Left lung (tissue), 10 donors: Measurements from ENCODE around the gene HOXC10. TPM values are rescaled to one million over a fixed set of nuclear protein-coding genes. Genes with fewer than 3 reads are reported as not detected.
A peak's percentile ranks its signal among the peaks of the same experiment; 100 is the strongest.

Source experiments
- ATAC-seq: fragments of 200-7000 bp; cut with Tn5 transposase; one replicate; pipeline ENCODE4 v1.9.1; 2020; ENCODE audit warnings: moderate library complexity
- DNase-seq, 4 donors: peaks; one replicate each; pipeline ENCODE4 v3.0.0-alpha.2; 2013 to 2020
- H3K27ac ChIP-seq, 2 donors: fragments of 200-600 bp; sonication (generic) in 1 of 2; one replicate each; pipeline versions ENCODE4 v1.5.0 to v1.8.0; 2020 to 2021
- H3K27me3 ChIP-seq, 2 donors: fragments of 200-600 bp; sonication (generic) in 1 of 2; one replicate each; pipeline versions ENCODE4 v1.5.0 to v1.8.0; 2020 to 2021
- H3K36me3 ChIP-seq, 2 donors: fragments of 200-600 bp; sonication (generic) in 1 of 2; one replicate each; pipeline versions ENCODE4 v1.5.0 to v1.8.0; 2020 to 2021
- H3K4me1 ChIP-seq, 2 donors: fragments of 200-600 bp; one replicate each; pipeline ENCODE4 v1.8.0; 2021
- H3K4me3 ChIP-seq, 2 donors: fragments of 200-600 bp; sonication (generic) in 1 of 2; one replicate each; pipeline versions ENCODE4 v1.5.0 to v1.8.0; 2020 to 2021; ENCODE audit warnings: mild to moderate bottlenecking in 1 of 2
- H3K9me3 ChIP-seq, 2 donors: fragments of 200-600 bp; sonication (generic) in 1 of 2; one replicate each; pipeline versions ENCODE4 v1.5.0 to v1.8.0; 2020 to 2021
- intact Hi-C, 2 donors: fragments of 100-400 bp; cut with DNase I; formaldehyde crosslinking; loops; one replicate each; pipeline versions ENCODE4 v1.11.2 to v1.14.2; 2022
- polyA plus RNA-seq, 6 donors: library from polyadenylated mRNA; unstranded; fragments of 120-200 nt; gene quantifications; one replicate each; pipeline ENCODE4 v1.2.1, GENCODE V29; 2013; ENCODE audit not compliant: insufficient read length in 6 of 6
- total RNA-seq, 2 donors: library from RNA; stranded (reverse); fragmentation: NEBNext Ultra II Directional; extraction: Animal tissue kit (Norgen Biotek cat#: 25700); gene quantifications; one replicate each; pipeline ENCODE4 v1.2.1, GENCODE V29; 2021
- TF ChIP-seq, protein P1 (sequence below), 2 donors: fragments of 200-600 bp; sonication (generic) in 1 of 2; IDR thresholded peaks; one replicate each; pipeline versions ENCODE4 v1.5.0 to v1.8.0; 2021; ENCODE audit warnings: antibody characterized with exemption in 2 of 2
- donor health status: DM: no; HTN: yes; CAD: no.
- donor health status: DM: no; HTN: no; CAD: no.

Gene HOXC10
- total and polyA plus RNA-seq, 8 donors, result 0.15 to 0.52 (median 0.31) TPM; not detected in 3

DNA sequence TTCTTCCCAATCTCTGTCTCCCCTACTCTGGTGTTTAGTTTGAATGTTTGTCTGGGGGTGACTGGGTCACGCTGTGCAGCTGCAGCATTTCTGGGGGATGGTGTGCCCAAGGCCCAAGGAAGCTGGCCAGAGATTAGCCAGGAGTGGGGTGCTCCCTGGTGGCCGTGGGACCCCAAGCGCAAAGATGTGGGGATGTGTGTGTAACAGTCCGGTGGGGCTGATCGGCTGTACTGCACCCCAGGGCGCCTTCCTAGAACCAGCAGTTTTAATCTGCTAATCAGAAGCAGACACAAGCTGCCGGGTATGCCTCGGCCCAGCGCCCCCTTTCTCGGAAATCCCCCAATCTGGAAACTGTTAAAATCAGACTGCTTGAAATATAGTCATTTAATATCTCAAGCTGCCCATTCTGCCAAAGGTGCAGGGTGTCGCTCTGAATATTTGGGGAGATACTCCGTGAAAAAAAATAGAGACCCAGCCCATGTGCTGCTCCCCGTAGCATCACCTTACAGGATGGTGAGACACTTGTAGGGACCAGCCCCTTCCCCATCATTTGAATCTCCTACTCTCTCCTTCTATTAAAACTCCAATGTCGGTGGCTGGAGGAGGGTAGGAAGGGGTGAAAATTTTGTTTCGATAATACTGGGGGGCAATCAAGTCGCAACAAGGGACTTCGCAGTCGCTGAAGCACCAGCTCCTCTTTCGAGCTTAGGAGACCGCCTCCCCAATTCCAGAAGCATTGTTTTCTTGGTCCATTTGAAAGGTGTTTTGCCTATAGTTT is 19.3 kb downstream of the HOXC10 start:
- H3K9me3 ChIP-seq, result no peaks in the 10 kb centered on the region
- H3K27ac ChIP-seq, result no peak overlapping the region
- intact Hi-C loops, result loop anchor here in 1 of 2 donors (10.0 kb wide), 1 partner anchor 191 kb away; no protein-coding TSS in a partner anchor
- ATAC-seq (no peak), DNase-seq (no peak)
- H3K27me3 ChIP-seq, result peaks cover 93 to 98% of the 10 kb centered on the region in 2 donors
- TF ChIP-seq, protein P1, sequence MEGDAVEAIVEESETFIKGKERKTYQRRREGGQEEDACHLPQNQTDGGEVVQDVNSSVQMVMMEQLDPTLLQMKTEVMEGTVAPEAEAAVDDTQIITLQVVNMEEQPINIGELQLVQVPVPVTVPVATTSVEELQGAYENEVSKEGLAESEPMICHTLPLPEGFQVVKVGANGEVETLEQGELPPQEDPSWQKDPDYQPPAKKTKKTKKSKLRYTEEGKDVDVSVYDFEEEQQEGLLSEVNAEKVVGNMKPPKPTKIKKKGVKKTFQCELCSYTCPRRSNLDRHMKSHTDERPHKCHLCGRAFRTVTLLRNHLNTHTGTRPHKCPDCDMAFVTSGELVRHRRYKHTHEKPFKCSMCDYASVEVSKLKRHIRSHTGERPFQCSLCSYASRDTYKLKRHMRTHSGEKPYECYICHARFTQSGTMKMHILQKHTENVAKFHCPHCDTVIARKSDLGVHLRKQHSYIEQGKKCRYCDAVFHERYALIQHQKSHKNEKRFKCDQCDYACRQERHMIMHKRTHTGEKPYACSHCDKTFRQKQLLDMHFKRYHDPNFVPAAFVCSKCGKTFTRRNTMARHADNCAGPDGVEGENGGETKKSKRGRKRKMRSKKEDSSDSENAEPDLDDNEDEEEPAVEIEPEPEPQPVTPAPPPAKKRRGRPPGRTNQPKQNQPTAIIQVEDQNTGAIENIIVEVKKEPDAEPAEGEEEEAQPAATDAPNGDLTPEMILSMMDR (IDR thresholded peaks at IDR 0.05), result no peak
- H3K4me1 ChIP-seq, result peaks cover 11 to 26% of the 10 kb centered on the region in 2 donors
- no peak overlapping the region for H3K4me3 ChIP-seq
- no peaks in the 10 kb centered on the region for H3K36me3 ChIP-seq

DNA sequence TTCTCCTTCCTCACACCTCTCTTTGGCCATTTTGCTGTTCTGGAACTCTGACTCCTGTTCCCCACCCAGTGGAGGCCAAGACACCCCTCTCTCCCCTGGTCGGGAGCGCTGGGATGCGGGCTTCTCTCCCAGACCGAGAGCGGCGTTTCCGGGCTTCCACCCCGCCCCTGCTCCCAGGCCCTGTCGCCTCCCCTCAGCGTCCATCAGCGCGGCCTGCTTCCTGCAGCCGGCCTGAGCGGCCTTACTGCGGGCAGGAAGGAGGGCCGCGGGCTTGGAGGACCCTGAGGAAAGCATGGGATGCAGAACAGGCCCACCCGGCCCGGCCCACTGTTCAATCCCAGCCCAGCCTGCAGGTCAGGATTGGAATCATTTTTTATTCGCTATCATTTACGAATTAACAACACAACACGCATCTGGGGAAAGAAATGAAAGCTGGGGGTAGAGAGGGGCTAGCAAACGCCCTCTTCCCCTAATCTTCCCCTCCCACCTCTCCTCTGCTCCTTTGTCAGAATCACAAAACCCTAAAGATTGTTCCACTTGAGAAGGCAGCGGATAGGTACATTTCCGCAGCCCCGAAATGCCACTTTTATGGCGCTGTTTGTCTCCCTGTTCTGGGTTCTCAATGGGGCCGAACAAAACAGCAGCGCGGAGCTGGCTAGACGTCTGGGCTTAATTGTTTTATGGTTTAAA is 20.0 kb downstream of the HOXC10 start:
- DNase-seq, result no peak
- TF ChIP-seq, protein P1 (IDR thresholded peaks at IDR 0.05), result no peak
- H3K27ac ChIP-seq, result no peak overlapping the region
- H3K36me3 ChIP-seq, result no peaks in the 10 kb centered on the region
- no peak overlapping the region for H3K4me3 ChIP-seq
- H3K27me3 ChIP-seq, result peaks cover 93 to 98% of the 10 kb centered on the region in 2 donors
- no peaks in the 10 kb centered on the region for H3K9me3 ChIP-seq
- intact Hi-C loops, result loop anchor here (5.0 to 10.0 kb wide), 2 partner anchors 190 to 197 kb away; no protein-coding TSS in a partner anchor
- H3K4me1 ChIP-seq, result peaks cover 10 to 30% of the 10 kb centered on the region in 2 donors
- ATAC-seq, result no peak

DNA sequence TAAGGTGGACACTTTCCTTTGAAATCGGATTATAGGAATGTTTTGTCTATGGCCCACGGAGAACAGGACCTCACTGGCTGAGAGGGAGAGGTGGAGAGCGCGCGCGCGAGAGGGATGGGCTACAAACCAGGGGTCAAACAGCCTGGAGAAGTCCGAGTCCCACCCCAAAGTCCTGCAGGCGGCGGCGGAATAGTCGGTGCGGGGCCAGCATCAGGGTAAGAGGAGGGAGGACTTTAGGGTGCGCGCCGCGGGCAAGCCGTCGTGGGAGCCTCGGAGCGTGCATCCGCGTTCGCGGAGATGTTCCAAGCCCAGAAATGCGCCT is 20.5 kb downstream of the HOXC10 start:
- Histone ChIP-seq H3K9me3 (no peaks in the 10 kb centered on the region), H3K27ac (no peak overlapping the region), H3K36me3 (no peaks in the 10 kb centered on the region), H3K27me3 (peaks cover 93 to 98% of the 10 kb centered on the region in 2 donors), H3K4me3 (no peak overlapping the region), H3K4me1 (peaks cover 6 to 25% of the 10 kb centered on the region in 2 donors)
- intact Hi-C loops, result loop anchor here (5.0 to 10.0 kb wide), 2 partner anchors 189 to 197 kb away; no protein-coding TSS in a partner anchor
- ATAC-seq (no peak), DNase-seq (no peak)
- TF ChIP-seq, protein P1 (IDR thresholded peaks at IDR 0.05), result no peak

DNA sequence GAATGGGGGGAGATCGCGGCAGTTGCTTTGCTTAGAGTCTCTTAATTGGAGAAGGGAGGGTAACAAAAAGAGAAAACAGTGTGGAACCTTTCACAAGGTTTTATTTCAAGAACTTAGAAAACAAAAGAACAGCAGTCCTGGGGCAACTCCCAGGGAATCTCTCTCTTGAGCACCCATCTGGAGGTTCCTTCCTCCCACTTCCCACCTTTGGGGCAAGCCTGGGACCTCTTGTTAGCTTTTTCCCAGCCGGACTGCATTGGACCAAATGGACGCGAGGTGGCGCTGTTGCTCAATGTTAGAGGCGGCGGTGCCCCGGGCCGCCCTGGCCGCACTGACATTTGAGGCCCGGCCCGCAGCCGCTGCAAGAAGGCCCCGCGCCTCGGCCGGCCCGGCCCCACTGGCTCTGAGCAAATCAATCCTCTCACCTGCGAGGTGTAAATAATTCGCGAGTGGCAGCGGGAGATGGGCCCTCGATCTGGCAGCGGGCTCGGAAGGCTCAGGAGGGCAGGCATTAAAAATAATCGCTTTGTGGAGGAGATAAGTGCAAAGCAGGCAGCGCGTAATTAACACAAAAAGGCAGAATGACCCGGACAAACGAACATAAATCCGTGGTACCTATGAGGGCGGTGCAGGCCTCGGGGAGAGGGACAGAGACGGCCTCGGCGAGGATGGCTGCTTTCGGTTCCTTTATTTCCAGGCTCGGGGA is 21.1 kb downstream of the HOXC10 start:
- Histone ChIP-seq H3K27ac (no peak overlapping the region), H3K9me3 (no peaks in the 10 kb centered on the region), H3K27me3 (peaks cover 93 to 98% of the 10 kb centered on the region in 2 donors), H3K36me3 (no peaks in the 10 kb centered on the region), H3K4me1 (peaks cover 6 to 23% of the 10 kb centered on the region in 2 donors), H3K4me3 (peak overlapping the region; percentile 17 to 25)
- ATAC-seq, result peak; percentile 97
- TF ChIP-seq, protein P1 (IDR thresholded peaks at IDR 0.05), result peak; percentile 92 to 98
- peak; percentile 82 to 97 (median 86) for DNase-seq
- intact Hi-C loops, result loop anchor here (5.0 to 10.0 kb wide), 2 partner anchors 189 to 196 kb away; no protein-coding TSS in a partner anchor
